Neuron (in vitro differentiated cells): ENCODE data around the gene LAPTM4A.

ENCODE experiments used
- H2AFZ ChIP-seq: one replicate; pipeline ENCODE4 v1.6.1; 2013; ENCODE audit warnings: low read depth, mild to moderate bottlenecking, inconsistent platforms, low read length, moderate library complexity
- H3K27me3 ChIP-seq: one replicate; pipeline ENCODE4 v1.6.1; 2013; ENCODE audit warnings: low read length; ENCODE audit not compliant: insufficient read depth
- H3K36me3 ChIP-seq: one replicate; pipeline ENCODE4 v1.6.1; 2013; ENCODE audit warnings: low read length; ENCODE audit not compliant: insufficient read depth
- H3K4me1 ChIP-seq: one replicate; pipeline ENCODE4 v1.6.1; 2013; ENCODE audit warnings: low read length; ENCODE audit not compliant: insufficient read depth
- H3K4me3 ChIP-seq: 2 replicates; pipeline ENCODE4 v1.5.1; 2013; ENCODE audit warnings: mild to moderate bottlenecking, low read length, moderate library complexity
- H3K9me3 ChIP-seq: one replicate; pipeline ENCODE4 v1.6.1; 2013; ENCODE audit warnings: low read length

LAPTM4A gene

GRCh38 chr2:19989667-19990415 lies 61.6 kb downstream of the LAPTM4A start, which contains the start of gene WDR35:
Gene WDR35 (minus strand): TSS chr2:19990105. CDS start chr2:19990015, 90 bp downstream.
- H3K9me3 ChIP-seq = no peaks in the 10 kb centered on the region
- peak within 1 kb of the TSS; percentile 79 for H2AFZ ChIP-seq
- peaks cover 10% of the 10 kb centered on the region for H3K36me3 ChIP-seq
- peak within 1 kb of the TSS; percentile 76 for H3K4me3 ChIP-seq
- peaks cover 14% of the 10 kb centered on the region for H3K4me1 ChIP-seq
- no peaks in the 10 kb centered on the region for H3K27me3 ChIP-seq

GRCh38 chr2:19989342-19989666 lies 62.1 kb downstream of the LAPTM4A start:
- H3K9me3 ChIP-seq = no peaks in the 10 kb centered on the region
- peaks cover 15% of the 10 kb centered on the region for H3K36me3 ChIP-seq
- peak overlapping the region; percentile 79 for H2AFZ ChIP-seq
- H3K27me3 ChIP-seq = no peaks in the 10 kb centered on the region
- peaks cover 14% of the 10 kb centered on the region for H3K4me1 ChIP-seq
- H3K4me3 ChIP-seq = peak overlapping the region; percentile 76

- Histone ChIP-seq H3K36me3 (peaks cover 17% of the 10 kb centered on the region), H3K4me3 (peak overlapping the region; percentile 76), H2AFZ (peak overlapping the region; percentile 79), H3K9me3 (no peaks in the 10 kb centered on the region), H3K27me3 (no peaks in the 10 kb centered on the region), H3K4me1 (peaks cover 14% of the 10 kb centered on the region)
Observed at GRCh38 chr2:19988600-19988999, 62.8 kb downstream of the LAPTM4A start.

- peak overlapping the region; percentile 76 for H3K4me3 ChIP-seq
- peaks cover 18% of the 10 kb centered on the region for H3K36me3 ChIP-seq
- no peak overlapping the region for H2AFZ ChIP-seq
- no peaks in the 10 kb centered on the region for H3K9me3 ChIP-seq
- H3K4me1 ChIP-seq = peaks cover 14% of the 10 kb centered on the region
- no peaks in the 10 kb centered on the region for H3K27me3 ChIP-seq
Observed at GRCh38 chr2:19987936-19988335, 63.5 kb downstream of the LAPTM4A start.
